Activated CD8-positive, alpha-beta memory T cell treated with anti-CD3 and anti-CD28 coated beads for 36 hours (primary cell): ENCODE measurements around the gene ULK4. TPM values are rescaled to one million over a fixed set of nuclear protein-coding genes. Genes with fewer than 3 reads are reported as not detected.

Experiments
- CTCF ChIA-PET: fragments of 350-600 bp; sonication (Branson Sonifier 250); formaldehyde crosslinking; loops from one replicate; lab custom pipeline; 2021; ENCODE audit warnings: antibody characterized with exemption; lab: Charles Lee
- POLR2A ChIA-PET: fragments of 350-600 bp; sonication (Branson Sonifier 250); formaldehyde crosslinking; loops from one replicate; lab custom pipeline; 2021; ENCODE audit warnings: antibody characterized with exemption; lab: Charles Lee
- total RNA-seq, 2 experiments: library from RNA; stranded (reverse); gene quantifications; one replicate each; pipeline ENCODE4 v1.2.3, GENCODE V29; 2021

Gene ULK4
- total RNA-seq, 2 experiments from 2014 or later = 11.8 to 12.3 TPM

GRCh38 chr3:41362638-41363559 is 599.0 kb downstream of the ULK4 start:
- POLR2A ChIA-PET = no interaction called here
- CTCF ChIA-PET = no interaction called here

- ChIA-PET CTCF (no interaction called here), POLR2A (no interaction called here)
Observed at GRCh38 chr3:41357271-41357670, 604.6 kb downstream of the ULK4 start.

GRCh38 chr3:41356775-41357174 is 605.1 kb downstream of the ULK4 start:
- POLR2A ChIA-PET = no interaction called here

GRCh38 chr3:41352510-41352909 is 609.4 kb downstream of the ULK4 start:
- POLR2A ChIA-PET = no interaction called here
- CTCF ChIA-PET = no interaction called here

More at GRCh38 chr3:41356775-41357174, 605.1 kb downstream of the ULK4 start:
- CTCF ChIA-PET = no interaction called here

GRCh38 chr3:41350441-41350840 is 611.5 kb downstream of the ULK4 start:
- ChIA-PET CTCF (no interaction called here), POLR2A (no interaction called here)

- ChIA-PET CTCF (no interaction called here), POLR2A (no interaction called here)
Observed at GRCh38 chr3:41348401-41348800, 613.5 kb downstream of the ULK4 start.

- ChIA-PET POLR2A (no interaction called here), CTCF (no interaction called here)
Observed at GRCh38 chr3:41346698-41347270, 615.1 kb downstream of the ULK4 start.

GRCh38 chr3:41345788-41346187 is 616.1 kb downstream of the ULK4 start:
- ChIA-PET CTCF (no interaction called here), POLR2A (no interaction called here)

- ChIA-PET CTCF (no interaction called here), POLR2A (no interaction called here)
Observed at GRCh38 chr3:41339758-41340157, 622.1 kb downstream of the ULK4 start.

GRCh38 chr3:41338276-41338675 is 623.6 kb downstream of the ULK4 start:
- CTCF ChIA-PET = no interaction called here
- POLR2A ChIA-PET = no interaction called here

GRCh38 chr3:41334426-41334825 is 627.5 kb downstream of the ULK4 start:
- CTCF ChIA-PET = no interaction called here

GRCh38 chr3:41331041-41331440 is 630.9 kb downstream of the ULK4 start:
- ChIA-PET CTCF (no interaction called here), POLR2A (no interaction called here)

More at GRCh38 chr3:41334426-41334825, 627.5 kb downstream of the ULK4 start:
- POLR2A ChIA-PET = no interaction called here

GRCh38 chr3:41330465-41330864 is 631.4 kb downstream of the ULK4 start:
- ChIA-PET CTCF (no interaction called here), POLR2A (no interaction called here)

GRCh38 chr3:41329881-41330280 is 632.0 kb downstream of the ULK4 start:
- ChIA-PET CTCF (no interaction called here), POLR2A (no interaction called here)

GRCh38 chr3:41328926-41329325 is 633.0 kb downstream of the ULK4 start:
- ChIA-PET CTCF (no interaction called here), POLR2A (no interaction called here)

- ChIA-PET POLR2A (no interaction called here), CTCF (no interaction called here)
Observed at GRCh38 chr3:41327718-41328117, 634.2 kb downstream of the ULK4 start.

- ChIA-PET CTCF (no interaction called here), POLR2A (no interaction called here)
Observed at GRCh38 chr3:41324156-41324475, 637.8 kb downstream of the ULK4 start.

- ChIA-PET CTCF (interaction anchor here (0.7 kb wide), 1 partner anchor 1118 kb away, joined by 3 read pairs; no protein-coding TSS in a partner anchor), POLR2A (no interaction called here)
Observed at GRCh38 chr3:41323467-41324155, 638.3 kb downstream of the ULK4 start.

- POLR2A ChIA-PET = no interaction called here
- CTCF ChIA-PET = no interaction called here
Observed at GRCh38 chr3:41321642-41321980, 640.3 kb downstream of the ULK4 start.

GRCh38 chr3:41320953-41321641 is 640.8 kb downstream of the ULK4 start:
- POLR2A ChIA-PET = no interaction called here

More at GRCh38 chr3:41320953-41321641, 640.8 kb downstream of the ULK4 start:
- CTCF ChIA-PET = no interaction called here
